Inflammatory macrophage treated with lipopolysaccharide for 1 hour (primary cell): ENCODE results near the gene SYT15.

ENCODE experiments used
- DNase-seq, 2 donors: peaks; one replicate each; pipeline ENCODE4 v3.0.0-alpha.2; 2020 to 2022

SYT15 gene

DNA sequence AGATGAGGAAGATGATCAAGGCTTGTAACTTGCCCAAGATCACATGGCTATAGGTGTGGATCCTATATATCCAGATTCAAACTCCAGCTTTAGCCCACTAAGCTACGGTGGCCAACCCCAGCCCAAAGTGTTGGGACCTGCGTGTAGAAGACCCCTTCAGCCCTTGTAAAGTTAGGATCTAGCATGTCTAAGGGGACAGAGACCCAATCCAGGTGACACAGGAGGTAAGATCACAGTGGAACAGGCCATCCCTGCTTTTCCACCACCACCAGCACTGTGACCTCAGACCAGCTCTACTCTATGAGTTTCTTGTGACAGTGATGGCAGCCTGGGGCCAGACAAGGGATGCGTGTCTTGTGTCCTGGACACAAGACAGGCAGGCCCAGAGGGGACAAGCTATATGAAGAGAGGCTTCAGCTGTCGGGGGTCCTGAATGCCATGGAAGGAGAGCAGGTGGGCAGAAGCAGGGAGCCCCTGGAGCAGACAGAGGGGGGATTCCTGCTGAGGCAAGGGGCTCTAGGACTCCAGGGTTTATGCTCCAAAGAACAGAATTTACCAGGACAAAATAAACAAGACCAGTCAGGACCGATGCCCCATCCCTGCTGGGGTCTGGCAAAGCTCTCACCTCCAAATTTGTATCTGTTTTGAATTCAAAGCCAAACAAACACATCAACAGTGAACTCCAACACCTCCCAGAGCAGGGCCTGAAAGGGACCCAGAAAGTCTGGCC is 32.9 kb upstream of the SYT15 start:
- no peak for DNase-seq

DNA sequence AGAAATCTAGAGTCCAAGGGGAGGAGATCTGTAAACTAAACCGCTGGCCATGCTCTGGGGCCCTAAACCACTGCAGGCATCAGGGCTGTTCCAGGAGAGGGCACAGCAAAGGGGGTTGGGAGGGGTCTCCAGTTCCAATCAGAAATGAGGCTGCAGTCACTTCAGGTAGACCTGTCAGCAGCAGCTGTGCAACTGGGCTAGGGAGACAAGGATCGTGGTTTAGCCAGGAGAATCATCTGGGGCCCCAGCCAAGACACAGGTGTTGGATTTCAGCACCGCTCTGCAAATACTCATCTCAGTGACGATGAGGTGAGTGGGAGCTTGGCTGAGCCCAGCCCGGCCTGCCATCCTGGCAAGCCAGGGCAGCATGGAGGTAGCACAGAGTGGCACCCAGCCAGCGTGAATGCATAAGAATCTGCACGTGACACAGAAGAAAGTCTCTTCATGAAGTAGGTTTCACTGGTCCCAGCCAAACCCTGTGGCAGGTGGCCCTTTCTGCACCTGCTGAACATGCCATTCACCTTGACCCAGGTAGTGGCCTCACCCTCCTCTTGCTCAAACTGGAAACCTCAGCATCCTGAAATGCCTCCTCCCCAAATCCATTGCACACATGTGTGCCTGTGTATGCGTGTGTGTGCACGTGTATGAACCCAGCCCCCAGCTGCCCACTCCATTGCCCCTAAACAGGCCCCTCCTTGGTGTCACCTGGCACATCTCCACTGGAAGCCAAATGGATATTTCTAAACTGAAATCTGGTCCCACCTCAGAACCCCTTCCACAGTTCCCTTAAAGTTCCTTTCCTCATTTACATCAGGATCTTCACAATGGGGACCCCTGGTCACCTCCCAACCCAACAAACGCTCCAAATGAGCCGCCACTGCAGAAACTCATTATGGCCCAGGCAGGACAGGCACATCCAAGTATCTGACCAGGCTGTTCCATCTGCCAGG is 32.1 kb upstream of the SYT15 start:
- no peak for DNase-seq

DNA sequence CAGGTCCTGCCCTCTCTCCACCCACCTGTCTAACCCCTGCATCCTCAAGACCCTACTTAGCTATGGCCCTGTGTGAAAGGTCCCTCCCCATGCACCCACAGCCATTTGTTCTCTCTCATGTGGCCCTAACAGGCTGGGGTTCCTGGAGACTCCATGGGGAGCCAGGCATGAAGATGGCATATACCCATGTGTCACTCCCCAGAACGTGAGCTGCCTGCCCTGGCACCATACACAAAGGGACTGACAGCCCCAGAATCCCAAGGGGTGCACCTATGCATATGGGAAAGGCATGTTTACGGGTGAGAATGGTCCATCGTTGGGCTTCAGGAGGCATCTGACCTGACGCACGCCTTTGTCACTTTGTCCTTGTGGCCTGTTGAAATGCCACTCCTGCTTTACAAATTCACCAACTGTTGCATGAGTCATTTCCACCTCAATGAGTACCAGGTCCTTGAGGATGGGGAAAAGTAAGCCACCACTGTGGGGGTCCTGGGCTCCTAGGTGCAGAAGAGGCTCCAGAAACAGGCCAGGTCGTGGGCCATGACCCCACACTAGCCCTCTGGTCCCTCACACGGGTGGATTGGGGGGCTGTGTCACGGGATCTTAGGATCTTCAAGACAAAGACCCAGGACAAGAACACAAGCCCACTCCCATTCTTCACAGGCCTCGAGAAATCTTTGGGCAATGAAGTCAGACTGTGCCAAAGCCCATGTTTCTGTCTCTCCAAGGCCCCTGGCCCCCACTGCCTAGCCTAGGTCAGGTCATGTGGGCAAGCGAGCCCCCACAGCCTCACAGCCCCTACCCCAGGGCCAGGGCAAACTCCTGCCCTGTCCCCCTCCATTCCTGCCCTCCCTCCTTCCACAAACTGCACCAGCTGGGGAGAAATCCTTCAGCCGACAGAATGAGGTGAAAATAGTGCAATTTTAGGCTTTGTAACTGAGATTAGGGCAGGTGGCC is 31.1 kb upstream of the SYT15 start:
- no peak for DNase-seq

DNA sequence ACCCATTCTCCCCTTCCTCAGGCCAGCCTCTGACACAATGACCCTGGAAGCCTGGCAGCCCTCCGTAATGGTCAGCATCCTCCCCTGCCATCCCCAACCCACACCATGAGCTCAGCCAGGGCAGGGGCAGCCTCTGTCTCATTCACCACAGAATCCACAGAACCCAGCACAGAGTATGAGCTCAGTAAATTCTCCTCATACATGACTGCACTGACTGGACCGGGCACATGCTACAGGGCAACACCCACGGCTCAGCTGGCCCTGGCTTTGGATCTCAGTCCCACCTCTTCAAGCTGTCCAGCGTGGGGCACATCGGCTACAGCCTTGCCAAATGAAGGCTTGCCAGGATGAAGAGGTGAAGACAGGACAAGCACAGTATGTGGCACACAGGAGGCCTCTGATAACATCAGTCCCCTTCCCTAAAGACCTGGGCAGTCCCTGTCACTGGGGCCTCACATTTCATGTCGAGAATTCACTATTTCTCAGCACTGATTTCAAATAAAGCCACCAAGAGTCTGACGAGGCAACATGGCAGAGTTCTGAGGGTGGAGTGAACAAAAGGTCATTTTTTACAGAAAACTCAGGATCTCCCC is 30.3 kb upstream of the SYT15 start:
- DNase-seq = no peak

DNA sequence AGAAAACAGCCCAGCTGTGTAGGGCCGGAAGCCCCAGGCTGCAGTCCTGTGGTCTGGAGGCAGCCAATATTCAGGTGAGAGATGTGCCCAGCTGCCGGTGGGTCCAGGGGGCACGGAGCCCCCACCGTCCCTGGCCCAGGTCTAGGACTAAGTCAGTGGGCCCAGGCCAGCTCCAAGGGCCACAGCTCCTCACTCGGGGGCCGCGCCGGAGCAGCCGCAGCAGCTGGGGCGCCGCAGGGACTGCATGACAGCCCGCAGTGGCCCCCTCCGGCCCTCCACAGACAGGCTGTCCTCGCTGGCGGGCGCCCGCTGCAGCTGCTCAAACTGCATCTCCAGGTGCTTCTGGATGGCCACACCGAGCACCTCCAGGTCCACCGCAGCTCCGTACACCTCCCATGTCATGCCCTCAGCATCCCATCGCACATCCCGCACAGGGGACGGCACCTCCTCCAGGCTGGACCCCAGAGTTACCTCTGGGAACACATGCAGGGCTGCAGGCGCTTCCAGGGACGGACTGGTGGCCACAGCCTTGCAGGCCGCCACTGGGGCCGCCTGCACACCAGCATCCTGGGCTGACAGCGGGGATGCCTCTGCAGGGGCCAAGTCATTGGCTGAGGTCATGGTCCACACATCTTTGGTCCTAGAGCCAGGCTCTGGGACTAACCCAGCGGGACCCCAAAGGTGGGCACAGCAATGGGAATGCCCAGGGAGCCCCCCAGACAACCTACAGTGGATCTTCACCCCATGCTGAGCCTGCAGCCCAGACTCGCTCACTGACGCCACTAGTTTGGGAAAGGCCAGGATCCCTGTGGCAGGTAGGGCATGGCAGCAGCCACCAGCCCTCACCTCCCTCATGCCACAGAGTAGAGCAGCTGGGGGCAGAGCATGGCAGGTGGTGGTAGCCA is 29.5 kb upstream of the SYT15 start:
- DNase-seq = no peak

DNA sequence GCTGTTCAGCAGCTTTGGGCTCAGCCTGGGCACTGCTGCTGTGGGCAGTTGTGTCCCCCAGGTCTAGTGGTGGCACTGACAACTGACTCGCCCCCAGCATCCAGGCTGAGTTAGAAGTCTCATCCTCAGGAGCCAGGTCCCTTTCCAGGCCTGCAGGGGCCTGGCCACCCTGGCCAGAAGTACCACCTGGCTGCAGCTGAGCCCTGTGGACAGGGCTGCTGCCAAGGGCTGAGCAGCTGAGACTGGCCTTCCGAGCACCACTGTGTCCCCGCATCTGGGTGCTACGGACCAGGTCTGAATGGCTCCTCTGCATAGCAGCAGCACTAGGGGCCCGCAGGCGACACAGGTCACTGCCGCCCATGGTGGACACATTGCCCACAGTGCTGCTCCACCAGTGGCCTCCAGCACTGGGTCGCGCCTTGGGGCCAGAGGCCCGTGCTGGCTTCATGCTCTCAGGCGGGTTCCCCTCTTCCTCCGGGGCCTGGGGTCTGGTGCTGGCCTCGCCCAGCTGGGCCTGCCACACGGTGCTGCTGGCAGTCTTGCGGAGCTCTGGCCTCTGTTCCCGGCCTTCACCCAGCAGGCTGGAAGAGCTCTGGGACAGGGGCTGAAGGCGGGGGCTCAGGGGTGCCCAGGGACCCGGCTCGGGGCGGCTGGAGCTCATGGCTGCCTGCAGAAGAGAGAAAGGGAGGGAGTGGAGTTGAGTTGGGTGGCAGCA is 28.7 kb upstream of the SYT15 start:
- DNase-seq = no peak

DNA sequence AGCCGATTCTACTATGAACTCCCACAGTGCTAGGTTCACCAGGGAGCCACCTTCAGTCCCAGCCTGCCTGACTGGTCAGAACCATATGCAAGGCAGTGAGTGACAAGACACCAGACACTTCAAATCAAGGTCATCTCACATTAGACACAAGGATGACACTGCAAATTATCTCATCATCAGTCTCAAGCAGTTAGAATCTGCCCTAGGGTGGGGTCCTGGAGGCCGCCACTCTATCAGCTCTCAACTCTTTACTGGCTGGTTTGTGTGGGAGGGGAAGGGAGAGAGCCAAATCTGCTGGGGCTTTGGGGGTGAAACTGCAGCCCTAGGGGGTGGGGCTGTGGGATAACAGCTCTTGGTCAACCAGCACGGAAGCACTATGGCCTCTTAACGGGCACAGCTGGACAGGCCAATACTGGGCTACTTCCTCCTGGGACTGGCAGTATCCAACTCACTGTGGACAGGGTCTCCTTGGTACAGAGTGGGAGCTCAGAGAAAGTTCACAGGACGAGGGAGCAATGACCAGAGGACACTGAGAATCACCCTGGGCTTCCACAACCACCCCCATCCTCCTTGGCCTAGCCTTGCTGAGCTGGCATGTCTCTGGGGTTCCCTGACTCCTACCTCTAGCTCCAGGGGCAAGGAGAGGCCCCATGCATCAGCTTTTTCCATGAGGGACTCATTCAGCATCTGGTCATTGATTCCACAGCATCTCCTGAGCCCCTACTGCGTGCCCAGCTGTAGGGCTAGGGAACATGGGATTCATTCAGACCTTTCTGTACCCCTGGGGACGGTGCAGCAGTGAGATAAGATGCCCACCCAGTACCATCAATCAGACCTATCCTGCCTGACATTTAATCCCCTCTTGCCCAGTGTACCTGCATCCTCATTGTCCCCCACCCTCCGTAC is 27.9 kb upstream of the SYT15 start:
- DNase-seq = no peak

DNA sequence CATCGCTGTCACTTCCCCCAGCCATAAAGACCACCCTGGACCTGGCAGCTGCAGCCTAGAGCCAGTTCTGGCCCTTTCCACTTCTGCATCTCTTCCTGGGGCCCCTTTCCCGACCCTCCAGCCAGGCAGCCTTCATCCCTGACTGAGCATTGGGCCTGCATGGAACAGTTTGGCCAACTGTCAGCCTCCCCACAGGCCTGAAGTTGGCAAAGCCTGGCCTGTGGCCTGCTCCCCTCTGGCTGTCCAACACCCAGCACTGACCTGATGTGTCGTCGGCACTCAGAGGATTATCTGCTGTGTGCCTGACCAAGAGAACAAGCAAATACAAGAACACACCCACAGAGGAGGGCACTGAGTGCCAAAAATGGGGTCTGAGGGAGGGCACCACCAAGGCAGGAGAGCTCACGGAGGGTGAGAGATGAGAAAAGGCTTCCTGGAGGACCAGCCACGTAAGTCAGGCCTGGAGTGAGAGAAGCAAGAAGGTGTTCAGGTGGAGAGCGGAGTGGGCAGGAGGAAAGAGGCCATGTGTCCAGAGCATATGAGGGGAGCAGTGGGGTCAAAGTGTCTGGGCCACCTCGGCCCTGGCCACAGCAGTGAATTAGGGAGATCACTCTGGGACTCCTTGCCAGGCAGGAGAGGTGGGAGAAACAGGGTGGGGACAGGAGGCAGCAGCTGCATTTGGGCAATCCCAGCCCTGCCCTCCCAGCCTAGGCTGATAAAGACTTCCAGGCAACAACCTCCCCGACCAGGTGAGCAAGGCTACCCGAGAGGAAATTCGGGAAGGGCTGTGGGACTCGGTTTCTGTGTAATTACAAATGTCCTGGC is 27.0 kb upstream of the SYT15 start:
- no peak for DNase-seq

DNA sequence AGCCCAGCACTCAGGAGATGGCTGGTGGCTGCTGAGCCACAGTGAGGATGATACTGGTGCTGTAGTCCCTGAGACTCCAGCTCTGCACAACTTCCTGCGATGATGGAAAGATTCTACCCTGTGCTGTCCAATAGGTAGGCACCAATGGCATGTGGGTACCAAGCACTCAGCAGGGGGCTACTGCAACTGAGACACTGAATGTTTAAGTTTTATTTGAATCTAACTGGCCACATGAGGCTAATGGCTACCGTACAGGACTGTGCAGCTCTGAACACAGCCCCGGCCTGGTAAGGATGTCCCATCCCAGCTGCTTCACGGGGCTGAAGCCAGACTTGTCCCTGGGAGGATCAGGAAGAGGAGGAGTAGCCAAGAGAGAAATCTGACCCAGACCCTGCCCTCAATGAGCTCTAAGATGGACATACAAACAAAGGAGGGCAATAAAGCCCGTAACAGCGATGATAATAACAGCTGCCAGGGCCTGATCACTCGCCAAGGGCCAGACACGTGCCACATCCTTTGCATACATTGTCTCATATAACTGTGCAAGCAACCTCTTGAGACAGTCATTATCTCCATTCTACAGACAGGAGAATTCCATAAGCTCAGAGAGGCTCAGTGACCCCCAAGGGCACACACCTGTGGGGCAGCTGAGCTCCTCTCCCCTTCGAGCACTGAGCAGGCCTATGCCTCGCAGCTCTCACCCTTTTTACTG is 26.2 kb upstream of the SYT15 start:
- no peak for DNase-seq

DNA sequence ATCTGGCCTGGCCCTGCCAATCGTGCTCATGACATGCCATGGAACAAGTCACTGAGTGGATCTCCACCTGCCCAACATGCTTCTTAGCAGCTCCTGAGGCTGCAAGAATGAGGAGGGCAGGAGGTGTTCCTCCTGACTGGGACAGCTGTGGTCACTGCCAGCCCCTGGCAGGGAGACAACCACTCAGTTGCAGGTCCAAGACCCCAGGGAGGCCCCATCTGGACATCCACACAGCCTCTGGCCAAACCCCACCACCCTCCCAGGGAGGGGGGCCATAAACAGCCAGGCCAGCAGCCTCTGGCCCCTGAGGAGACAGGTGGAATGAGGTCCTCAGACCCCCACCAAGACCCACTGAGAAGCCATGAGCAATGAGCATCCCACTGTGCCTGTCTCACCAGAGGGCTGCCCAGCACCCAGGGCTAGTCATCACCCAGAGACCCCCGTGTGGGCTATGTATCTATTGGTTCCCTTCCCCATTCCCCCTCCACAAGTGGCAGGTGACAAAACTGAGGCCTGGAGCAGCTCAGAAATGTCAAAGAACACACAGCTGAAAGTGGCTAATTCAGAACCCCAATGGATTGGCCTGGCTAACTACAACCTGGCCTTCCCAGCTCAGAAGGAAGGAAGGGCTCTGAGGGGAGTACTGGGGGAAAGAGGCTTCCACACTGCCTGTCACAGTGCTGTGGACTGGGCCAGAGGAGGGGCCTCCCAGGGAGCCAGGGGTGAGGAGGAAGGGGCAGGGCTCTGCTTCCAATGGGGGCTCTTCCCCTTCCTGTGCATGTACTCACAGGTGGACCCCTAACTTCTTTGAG is 25.5 kb upstream of the SYT15 start:
- DNase-seq = no peak

DNA sequence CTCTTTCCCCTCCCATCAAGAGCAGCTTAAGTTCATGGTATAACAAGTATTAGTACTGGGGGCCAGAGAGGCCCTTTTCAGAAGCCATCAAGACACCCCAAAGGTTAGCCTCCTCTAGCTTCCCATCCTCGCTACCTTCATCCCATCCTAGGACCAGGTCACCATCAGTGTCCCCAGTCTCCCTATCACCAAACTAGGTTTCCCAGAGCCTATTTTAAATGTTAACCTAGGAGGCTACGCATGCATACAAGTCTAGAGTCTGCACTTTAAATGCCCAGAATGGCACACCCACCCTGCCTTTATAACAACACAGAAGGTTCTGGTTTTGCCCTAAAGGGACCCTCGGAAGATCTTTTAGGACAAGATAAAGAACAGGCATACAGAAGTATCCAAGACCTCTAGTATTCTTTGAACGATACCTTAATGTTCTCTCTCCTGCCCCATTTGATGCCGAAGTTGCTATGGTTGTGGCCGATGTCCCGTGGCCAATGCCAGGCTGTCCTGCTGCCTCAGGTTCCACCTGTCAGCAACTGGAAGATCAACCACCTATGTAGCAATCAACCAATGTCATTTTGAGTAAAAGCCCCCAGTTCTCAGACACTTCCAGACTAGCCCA is 24.7 kb upstream of the SYT15 start:
- DNase-seq = no peak

DNA sequence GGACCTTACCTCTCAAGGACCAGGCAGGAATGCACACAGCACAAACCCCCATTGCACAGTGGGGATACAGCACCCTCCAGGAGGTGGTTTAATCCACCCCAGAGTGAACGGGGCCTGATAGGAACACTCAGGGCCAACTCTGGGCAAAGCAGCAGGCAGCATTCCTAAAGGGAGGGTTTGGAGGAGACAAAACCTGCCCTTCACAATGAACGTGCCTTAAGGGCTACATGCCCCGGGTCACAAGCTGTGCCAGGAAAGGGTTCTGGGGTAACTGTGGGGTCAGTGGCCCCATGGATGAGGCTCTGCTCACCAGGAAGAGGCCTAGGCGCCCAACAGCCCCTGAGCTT is 23.6 kb upstream of the SYT15 start:
- DNase-seq = no peak

DNA sequence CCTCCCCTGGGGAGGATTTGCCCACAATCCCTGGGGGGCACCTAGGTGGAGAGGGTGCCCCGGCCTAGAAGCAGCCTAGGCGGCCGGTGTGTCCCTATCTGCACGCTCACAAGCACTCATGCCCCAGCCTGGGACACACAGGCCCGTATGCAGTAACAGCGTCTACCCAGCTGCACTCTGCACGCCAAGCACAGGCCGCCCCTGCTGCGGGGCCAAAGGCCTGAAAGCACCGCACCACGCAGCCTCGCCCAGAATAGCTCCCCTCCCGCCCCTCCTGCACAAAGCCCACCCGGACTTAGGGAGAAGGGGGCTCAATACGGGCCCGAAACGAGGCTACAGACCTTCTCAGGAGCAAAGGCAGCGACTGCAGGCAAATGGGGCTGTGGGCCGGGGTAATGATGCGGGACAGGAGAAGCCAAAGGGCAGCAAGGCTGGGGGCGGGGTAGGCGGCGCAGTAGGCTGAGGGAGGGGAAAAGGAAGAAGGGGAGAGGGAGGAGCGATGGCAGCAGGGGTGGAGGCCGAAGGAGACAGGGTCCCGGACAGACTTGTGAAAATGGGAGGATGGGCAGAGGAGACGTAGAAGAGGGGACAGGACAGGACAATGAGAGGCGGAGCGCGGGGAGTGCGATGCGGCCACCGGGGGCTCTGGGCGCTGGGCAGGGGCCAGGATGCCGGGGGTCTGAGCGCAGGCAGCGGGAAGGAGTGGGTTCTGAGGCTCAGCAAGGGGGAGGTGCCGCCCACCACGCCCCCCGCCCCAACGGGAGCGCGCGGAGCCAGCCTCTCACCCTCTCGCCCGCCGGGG is 23.0 kb upstream of the SYT15 start:
- DNase-seq = no peak

DNA sequence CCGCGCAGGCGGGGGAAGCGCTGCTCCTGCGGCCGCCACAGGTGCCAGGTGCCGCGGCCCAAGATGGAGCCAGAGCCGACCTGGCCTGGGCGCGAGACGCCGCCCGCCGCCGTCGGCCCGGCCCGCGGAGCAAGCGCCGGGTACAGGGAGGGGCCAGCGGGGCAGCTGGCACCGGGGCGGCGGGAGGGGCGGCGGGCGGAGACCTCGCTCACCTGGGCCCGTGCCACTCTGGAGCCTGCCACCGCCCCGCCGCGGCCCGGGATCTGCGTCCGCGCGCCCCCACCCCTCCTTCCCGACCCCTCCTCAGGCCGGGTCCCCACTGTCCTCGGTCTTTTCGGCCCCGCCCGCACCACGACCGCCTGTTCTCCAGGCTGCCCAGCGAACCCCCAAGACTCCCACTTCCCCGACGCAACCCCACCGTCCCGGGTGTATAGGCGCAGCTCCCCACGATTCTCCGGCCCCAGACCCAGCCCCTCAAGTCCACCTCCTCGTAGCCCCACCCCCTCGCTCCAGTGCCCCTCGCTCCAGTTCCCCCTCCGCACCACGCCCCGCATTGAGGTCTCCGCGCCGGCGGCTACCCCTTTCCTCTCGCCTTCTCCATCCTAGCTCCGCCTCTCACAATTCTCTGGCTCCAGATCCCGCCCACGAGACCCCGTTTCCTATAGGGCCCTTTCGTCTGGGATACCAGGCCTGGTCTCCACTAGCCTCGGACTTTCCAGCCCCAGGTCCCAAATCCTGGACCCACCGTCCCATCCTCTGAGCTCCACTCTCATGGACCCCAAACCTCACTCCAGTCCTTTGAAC is 22.2 kb upstream of the SYT15 start, which contains the start of gene GPRIN2:
GPRIN2 (minus strand) TSS at position 144 of the 804 bp plus-strand sequence. CDS start 5,922 bp downstream, outside the sequence.
- no peak for DNase-seq
